Tibial nerve (tissue), 3 donors: Measurements from ENCODE around the gene GRAMD1A.

Experiments
- CTCF ChIP-seq, 5 experiments: fragments of 200-600 bp in 3 of 5; fragments of 450-650 bp in 2 of 5; sonication (generic) in 3 of 5; IDR thresholded peaks; one replicate each; pipeline ENCODE4 v1.5.1; 2016 to 2019; ENCODE audit warnings: antibody characterized with exemption in 5 of 5, mild to moderate bottlenecking in 3 of 5, moderate library complexity in 2 of 5
- POLR2A ChIP-seq, 2 donors: fragments of 450-650 bp; IDR thresholded peaks; one replicate each; pipeline ENCODE4 v1.6.1; 2017; ENCODE audit warnings: antibody characterized with exemption in 2 of 2, mild to moderate bottlenecking in 2 of 2, moderate library complexity in 2 of 2

- TF ChIP-seq CTCF (IDR thresholded peaks at IDR 0.05) (no peak), POLR2A (IDR thresholded peaks at IDR 0.05) (no peak)
Measured at GRCh38 chr19:35053667-35054293, 53.7 kb downstream of the GRAMD1A start.
